H9 (cell line): ENCODE measurements around the gene OLFM1. TPM values are rescaled to one million over a fixed set of nuclear protein-coding genes. Genes with fewer than 3 reads are reported as not detected.
A peak's percentile ranks its signal among the peaks of the same experiment; 100 is the strongest.

ENCODE experiments used
- DNase-seq: peaks from one replicate; pipeline ENCODE4 v3.0.0-alpha.2; 2017
- H2AFZ ChIP-seq: one replicate; pipeline ENCODE4 v1.6.1; 2013; ENCODE audit warnings: mild to moderate bottlenecking, low read length, control low read depth, moderate library complexity
- H2AK5ac ChIP-seq: 2 replicates; pipeline ENCODE4 v1.6.1; 2013; ENCODE audit warnings: low read length, control low read depth, mixed read lengths; ENCODE audit not compliant: insufficient read length
- H2BK120ac ChIP-seq: one replicate; pipeline ENCODE4 v1.6.1; 2013; ENCODE audit warnings: low read depth, mild to moderate bottlenecking, low read length, control low read depth, inconsistent platforms; ENCODE audit not compliant: poor library complexity, severe bottlenecking
- H2BK12ac ChIP-seq: 2 replicates; pipeline ENCODE4 v1.6.1; 2013; ENCODE audit warnings: low read length, control low read depth, mixed read lengths, low read depth; ENCODE audit not compliant: insufficient read length
- H2BK15ac ChIP-seq: 2 replicates; pipeline ENCODE4 v1.6.1; 2013; ENCODE audit warnings: low read depth, low read length, control low read depth
- H2BK20ac ChIP-seq: one replicate; pipeline ENCODE4 v1.6.1; 2013; ENCODE audit warnings: low read depth, mild to moderate bottlenecking, low read length, control low read depth, inconsistent platforms; ENCODE audit not compliant: poor library complexity, severe bottlenecking
- H2BK5ac ChIP-seq: 2 replicates; pipeline ENCODE4 v1.6.1; 2013; ENCODE audit warnings: low read length, control low read depth, mixed read lengths; ENCODE audit not compliant: insufficient read length
- H3K14ac ChIP-seq: 2 replicates; pipeline ENCODE4 v1.6.1; 2013; ENCODE audit warnings: low read length, control low read depth; ENCODE audit not compliant: insufficient read depth
- H3K18ac ChIP-seq: 2 replicates; pipeline ENCODE4 v1.6.1; 2013; ENCODE audit warnings: low read depth, mild to moderate bottlenecking, mixed read lengths, low read length, control low read depth; ENCODE audit not compliant: insufficient read length
- H3K23ac ChIP-seq: 2 replicates; pipeline ENCODE4 v1.6.1; 2013; ENCODE audit warnings: low read length, control low read depth, mixed read lengths, low read depth; ENCODE audit not compliant: insufficient read length
- H3K23me2 ChIP-seq: 2 replicates; pipeline ENCODE4 v1.6.1; 2013; ENCODE audit warnings: low read depth, mild to moderate bottlenecking, mixed read lengths, low read length, control low read depth; ENCODE audit not compliant: insufficient read length, poor library complexity, severe bottlenecking
- H3K27ac ChIP-seq: 2 replicates; pipeline ENCODE4 v1.5.1; 2013; ENCODE audit warnings: low read length, control low read depth, mixed read lengths, low read depth; ENCODE audit not compliant: insufficient read length
- H3K27me3 ChIP-seq: 2 replicates; pipeline ENCODE4 v1.6.1; 2013; ENCODE audit warnings: low read length, control low read depth, inconsistent platforms; ENCODE audit not compliant: insufficient read depth
- H3K4ac ChIP-seq: 2 replicates; pipeline ENCODE4 v1.6.1; 2013; ENCODE audit warnings: low read depth, mild to moderate bottlenecking, control low read depth, inconsistent platforms, low read length, moderate library complexity
- H3K4me1 ChIP-seq: 2 replicates; pipeline ENCODE4 v1.6.1; 2013; ENCODE audit warnings: low read length, control low read depth, inconsistent platforms; ENCODE audit not compliant: insufficient read depth
- H3K4me2 ChIP-seq: 2 replicates; pipeline ENCODE4 v1.6.1; 2013; ENCODE audit warnings: low read length, control low read depth, mixed read lengths; ENCODE audit not compliant: insufficient read length, insufficient read depth
- H3K56ac ChIP-seq: 2 replicates; pipeline ENCODE4 v1.6.1; 2013; ENCODE audit warnings: low read depth, mild to moderate bottlenecking, mixed read lengths, low read length, control low read depth; ENCODE audit not compliant: insufficient read length
- H3K79me1 ChIP-seq: 2 replicates; pipeline ENCODE4 v1.6.1; 2013; ENCODE audit warnings: low read depth, mild to moderate bottlenecking, moderate library complexity, low read length, control low read depth, inconsistent platforms; ENCODE audit not compliant: insufficient read depth, poor library complexity, severe bottlenecking
- H3K79me2 ChIP-seq: 2 replicates; pipeline ENCODE4 v1.6.1; 2013; ENCODE audit warnings: low read length, control low read depth, inconsistent platforms; ENCODE audit not compliant: insufficient read depth
- H3K9ac ChIP-seq: 2 replicates; pipeline ENCODE4 v1.6.1; 2013; ENCODE audit warnings: low read length, control low read depth, mixed read lengths; ENCODE audit not compliant: insufficient read length; ENCODE audit errors: extremely low read depth
- H3K9me3 ChIP-seq: one replicate; pipeline ENCODE4 v1.6.1; 2013; ENCODE audit warnings: low read depth, low read length, inconsistent platforms; ENCODE audit not compliant: control insufficient read depth
- H3T11ph ChIP-seq: one replicate; pipeline ENCODE4 v1.6.1; 2013; ENCODE audit warnings: mild to moderate bottlenecking, low read length, control low read depth, inconsistent platforms
- H4K20me1 ChIP-seq: one replicate; pipeline ENCODE4 v1.6.1; 2013; ENCODE audit not compliant: control insufficient read depth, insufficient read length, insufficient read depth
- H4K5ac ChIP-seq: 2 replicates; pipeline ENCODE4 v1.6.1; 2013; ENCODE audit warnings: low read depth, mild to moderate bottlenecking, mixed read lengths, low read length, control low read depth; ENCODE audit not compliant: insufficient read length
- H4K8ac ChIP-seq: replicated peaks from 2 replicates; pipeline ENCODE4 v1.6.1; 2013; ENCODE audit warnings: low read length, control low read depth, mixed read lengths, low read depth; ENCODE audit not compliant: insufficient read length
- H4K91ac ChIP-seq: 2 replicates; pipeline ENCODE4 v1.6.1; 2013; ENCODE audit warnings: low read depth, mild to moderate bottlenecking, moderate library complexity, mixed read lengths, low read length, control low read depth; ENCODE audit not compliant: insufficient read length
- H3K27ac Mint-ChIP-seq, 3 experiments: 2 replicates in 2 of 3; 3 replicates in 1 of 3; pipeline ENCODE4 v1.8.0; 2020 to 2021; ENCODE audit warnings: mixed read lengths in 3 of 3, mild to moderate bottlenecking in 1 of 3, moderate library complexity in 1 of 3
- H3K27me3 Mint-ChIP-seq: 2 replicates; pipeline ENCODE4 v1.8.0; 2021; ENCODE audit warnings: low read depth, mild to moderate bottlenecking, moderate library complexity, mixed read lengths
- H3K36me3 Mint-ChIP-seq, 3 experiments: 2 replicates in 2 of 3; 3 replicates in 1 of 3; pipeline ENCODE4 v1.8.0; 2020 to 2021; ENCODE audit warnings: low read depth in 3 of 3, mixed read lengths in 3 of 3; ENCODE audit not compliant: insufficient read depth in 1 of 3
- H3K4me1 Mint-ChIP-seq, 2 experiments: 2 replicates each; pipeline ENCODE4 v1.8.0; 2020; ENCODE audit warnings: mixed read lengths in 2 of 2
- H3K4me3 Mint-ChIP-seq, 2 experiments: 2 replicates in 1 of 2; 3 replicates in 1 of 2; pipeline ENCODE4 v1.8.0; 2020 to 2021; ENCODE audit warnings: mild to moderate bottlenecking in 2 of 2, mixed read lengths in 2 of 2, moderate library complexity in 1 of 2
- H3K9me3 Mint-ChIP-seq, 2 experiments: 2 replicates in 1 of 2; 3 replicates in 1 of 2; pipeline ENCODE4 v1.8.0; 2020; ENCODE audit warnings: mild to moderate bottlenecking in 2 of 2, mixed read lengths in 2 of 2, moderate library complexity in 1 of 2
- WGBS: extraction: QIAGEN DNeasy Blood & Tissue Kit; methylation state at CpG from one replicate; pipeline ENCODE4 v1.1.7; 2013; ENCODE audit warnings: missing lambda C conversion rate, low lambda C conversion rate, mixed read lengths; ENCODE audit not compliant: insufficient read length; ENCODE audit errors: extremely low coverage; 5-methylcytosine and 5-hydroxymethylcytosine counted together
- total RNA-seq: library from RNA; stranded (reverse); gene quantifications from 2 replicates; pipeline ENCODE4 v1.2.1, GENCODE V29; 2021
- TF ChIP-seq, protein P1 (sequence below): fragments of 200-600 bp; sonication (generic); conservative IDR thresholded peaks from 3 replicates; pipeline ENCODE4 v1.8.0; 2021; ENCODE audit warnings: antibody characterized with exemption, mild to moderate bottlenecking

Gene OLFM1
- total RNA-seq, 1 experiment from 2014 or later: 34.1 TPM

DNA sequence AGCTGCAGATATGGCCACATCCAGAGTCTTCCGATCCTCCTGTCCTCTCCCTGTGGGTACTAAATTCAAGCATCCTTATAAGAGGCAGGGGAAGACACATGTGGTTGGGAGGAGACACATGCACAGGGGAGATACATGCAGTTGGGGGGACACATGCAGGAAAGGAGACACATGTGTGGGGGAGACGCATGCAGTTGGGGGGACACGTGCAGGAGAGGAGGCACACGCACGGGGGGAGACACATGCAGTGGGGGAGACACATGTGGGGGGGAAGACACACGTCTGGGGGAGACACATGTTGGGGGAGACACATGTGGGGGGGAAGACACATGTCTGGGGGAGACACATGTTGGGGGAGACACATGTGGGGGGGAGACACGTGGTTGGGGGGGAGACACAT is 21.2 kb upstream of the OLFM1 start:
- Histone ChIP-seq H3K27me3 (no peaks in the 10 kb centered on the region), H3K79me1 (no peaks in the 10 kb centered on the region), H3K14ac (no peak overlapping the region), H2AFZ (no peak overlapping the region), H4K8ac (no peak overlapping the region), H2BK15ac (no peak overlapping the region), H3K23ac (no peak overlapping the region), H3K18ac (no peak overlapping the region), H3K9me3 (peaks cover 3% of the 10 kb centered on the region), H3K79me2 (no peaks in the 10 kb centered on the region), H2BK5ac (no peak overlapping the region), H3K4me2 (no peak overlapping the region), H3T11ph (no peak overlapping the region), H3K27ac (no peak overlapping the region), H3K23me2 (no peaks in the 10 kb centered on the region), H4K20me1 (no peaks in the 10 kb centered on the region), H2BK12ac (no peak overlapping the region), H4K91ac (no peak overlapping the region), H2BK120ac (no peak overlapping the region), H2AK5ac (no peak overlapping the region), H3K56ac (no peak overlapping the region), H3K9ac (no peak overlapping the region), H4K5ac (no peak overlapping the region), H3K4ac (no peak overlapping the region), H2BK20ac (no peak overlapping the region), H3K4me1 (no peaks in the 10 kb centered on the region)
- Mint-ChIP-seq H3K9me3 (peaks cover 24 to 36% of the 10 kb centered on the region in 2 experiments), H3K4me1 (peaks cover 4 to 19% of the 10 kb centered on the region in 2 experiments), H3K4me3 (no peak overlapping the region), H3K27ac (no peak overlapping the region), H3K36me3 (peaks cover 5 to 21% (median 8%) of the 10 kb centered on the region in 3 experiments), H3K27me3 (peaks cover 49% of the 10 kb centered on the region)
- no CpG with 5 or more reads among the region's 7 CpGs for WGBS
- TF ChIP-seq, protein P1, sequence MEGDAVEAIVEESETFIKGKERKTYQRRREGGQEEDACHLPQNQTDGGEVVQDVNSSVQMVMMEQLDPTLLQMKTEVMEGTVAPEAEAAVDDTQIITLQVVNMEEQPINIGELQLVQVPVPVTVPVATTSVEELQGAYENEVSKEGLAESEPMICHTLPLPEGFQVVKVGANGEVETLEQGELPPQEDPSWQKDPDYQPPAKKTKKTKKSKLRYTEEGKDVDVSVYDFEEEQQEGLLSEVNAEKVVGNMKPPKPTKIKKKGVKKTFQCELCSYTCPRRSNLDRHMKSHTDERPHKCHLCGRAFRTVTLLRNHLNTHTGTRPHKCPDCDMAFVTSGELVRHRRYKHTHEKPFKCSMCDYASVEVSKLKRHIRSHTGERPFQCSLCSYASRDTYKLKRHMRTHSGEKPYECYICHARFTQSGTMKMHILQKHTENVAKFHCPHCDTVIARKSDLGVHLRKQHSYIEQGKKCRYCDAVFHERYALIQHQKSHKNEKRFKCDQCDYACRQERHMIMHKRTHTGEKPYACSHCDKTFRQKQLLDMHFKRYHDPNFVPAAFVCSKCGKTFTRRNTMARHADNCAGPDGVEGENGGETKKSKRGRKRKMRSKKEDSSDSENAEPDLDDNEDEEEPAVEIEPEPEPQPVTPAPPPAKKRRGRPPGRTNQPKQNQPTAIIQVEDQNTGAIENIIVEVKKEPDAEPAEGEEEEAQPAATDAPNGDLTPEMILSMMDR: no peak
- DNase-seq: peak; percentile 1
